GM12874 (cell line): ENCODE results near the gene ANO1.

Experiments used
- CTCF ChIP-seq: IDR thresholded peaks from 2 replicates; pipeline ENCODE4 v1.5.1; 2011; ENCODE audit warnings: low read depth, mild to moderate bottlenecking, control low read depth, low read length, moderate library complexity; ENCODE audit not compliant: insufficient read depth

The ANO1 gene

GRCh38 chr11:70144262-70144661 is 66.1 kb downstream of the ANO1 start:
- no peak for TF ChIP-seq CTCF

- TF ChIP-seq CTCF = no peak
These were observed 67.0 kb downstream of the ANO1 start for GRCh38 chr11:70145071-70145470.

- no peak for TF ChIP-seq CTCF
These were observed 67.7 kb downstream of the ANO1 start for GRCh38 chr11:70145841-70146240.

GRCh38 chr11:70146299-70146698 is 68.2 kb downstream of the ANO1 start:
- no peak for TF ChIP-seq CTCF

- no peak for TF ChIP-seq CTCF
These were observed 68.9 kb downstream of the ANO1 start for GRCh38 chr11:70146895-70147520.

- TF ChIP-seq CTCF = no peak
These were observed 69.6 kb downstream of the ANO1 start for GRCh38 chr11:70147668-70148067.

- no peak for TF ChIP-seq CTCF
These were observed 73.6 kb downstream of the ANO1 start for GRCh38 chr11:70151671-70152070.
